Tibial nerve (tissue), 4 donors: ENCODE measurements around the gene ARID1B. TPM values are rescaled to one million over a fixed set of nuclear protein-coding genes. Genes with fewer than 3 reads are reported as not detected.

ENCODE experiments used
- DNase-seq, 2 donors: peaks; one replicate each; pipeline ENCODE4 v3.0.0-alpha.2; 2019; ENCODE audit warnings: low spot score in 2 of 2
- H3K27ac ChIP-seq, 4 donors: fragments of 200-600 bp; sonication (generic) in 3 of 4; one replicate each; pipeline ENCODE4 v1.5.1; 2017 to 2019; ENCODE audit warnings: mild to moderate bottlenecking in 1 of 4
- H3K27me3 ChIP-seq, 2 donors: fragments of 200-600 bp; sonication (generic) in 1 of 2; one replicate each; pipeline versions ENCODE4 v1.5.1 to v1.6.0; 2017 to 2019
- H3K36me3 ChIP-seq, 3 donors: fragments of 200-600 bp; sonication (generic); one replicate each; pipeline ENCODE4 v1.5.1; 2018 to 2019
- H3K4me1 ChIP-seq, 4 donors: fragments of 200-600 bp; sonication (generic) in 3 of 4; one replicate each; pipeline ENCODE4 v1.5.1; 2017 to 2019
- H3K4me3 ChIP-seq, 4 donors: fragments of 200-600 bp; sonication (generic) in 3 of 4; one replicate each; pipeline ENCODE4 v1.5.1; 2017 to 2019; ENCODE audit warnings: mild to moderate bottlenecking in 1 of 4, moderate library complexity in 1 of 4
- H3K9me3 ChIP-seq, 4 donors: fragments of 200-600 bp; sonication (generic) in 3 of 4; one replicate each; pipeline ENCODE4 v1.5.1; 2017 to 2019
- CTCF ChIP-seq, 5 experiments: fragments of 200-600 bp in 3 of 5; fragments of 450-650 bp in 2 of 5; sonication (generic) in 3 of 5; IDR thresholded peaks; one replicate each; pipeline ENCODE4 v1.5.1; 2016 to 2019; ENCODE audit warnings: antibody characterized with exemption in 5 of 5, mild to moderate bottlenecking in 3 of 5, moderate library complexity in 2 of 5
- EP300 ChIP-seq, 2 donors: sonication (generic); formaldehyde crosslinking; IDR thresholded peaks; one replicate each; pipeline ENCODE4 v1.6.1; 2017; ENCODE audit warnings: antibody characterized with exemption in 2 of 2, mild to moderate bottlenecking in 1 of 2
- POLR2A ChIP-seq, 2 donors: fragments of 450-650 bp; IDR thresholded peaks; one replicate each; pipeline ENCODE4 v1.6.1; 2017; ENCODE audit warnings: antibody characterized with exemption in 2 of 2, mild to moderate bottlenecking in 2 of 2, moderate library complexity in 2 of 2
- WGBS, 2 donors: methylation state at CpG; one replicate each; pipeline ENCODE4 v1.1.5; 2018; 5-methylcytosine and 5-hydroxymethylcytosine counted together
- total RNA-seq, 4 donors: library from RNA; depleted of rRNA; stranded (reverse); fragments of >200 nt; gene quantifications; one replicate each; pipeline ENCODE4 v1.1.0, GENCODE V29; 2016

Gene ARID1B
- total RNA-seq, 4 donors from 2014 or later = 91.5 to 123 (median 110) TPM

- Histone ChIP-seq H3K4me1 (peaks cover 0 to 42% (median 6%) of the 10 kb centered on the region in 4 donors), H3K27ac (no peak overlapping the region), H3K36me3 (no peaks in the 10 kb centered on the region), H3K9me3 (no peaks in the 10 kb centered on the region), H3K4me3 (no peak overlapping the region), H3K27me3 (no peaks in the 10 kb centered on the region)
- TF ChIP-seq CTCF (IDR thresholded peaks at IDR 0.05) (no peak), EP300 (IDR thresholded peaks at IDR 0.05) (no peak), POLR2A (IDR thresholded peaks at IDR 0.05) (no peak)
- DNase-seq = no peak
- WGBS, 2 donors = 86 to 87% methylated on average over 9 of the region's 9 CpGs
Observed at GRCh38 chr6:157061770-157062594, 284.8 kb downstream of the ARID1B start.

- H3K9me3 ChIP-seq = no peaks in the 10 kb centered on the region
- no peak for DNase-seq
- H3K4me3 ChIP-seq = no peak overlapping the region
- peaks cover 0 to 52% (median 13%) of the 10 kb centered on the region in 4 donors for H3K4me1 ChIP-seq
- no peak overlapping the region for H3K27ac ChIP-seq
- no peak for TF ChIP-seq EP300 (IDR thresholded peaks at IDR 0.05)
- H3K27me3 ChIP-seq = no peaks in the 10 kb centered on the region
- no peaks in the 10 kb centered on the region for H3K36me3 ChIP-seq
- WGBS, 2 donors = 73 to 75% methylated on average over 2 of the region's 2 CpGs
Observed at GRCh38 chr6:157063176-157063905, 286.2 kb downstream of the ARID1B start.

- Histone ChIP-seq H3K4me1 (peaks cover 0 to 58% (median 14%) of the 10 kb centered on the region in 4 donors), H3K36me3 (no peaks in the 10 kb centered on the region), H3K27me3 (no peaks in the 10 kb centered on the region), H3K27ac (no peak overlapping the region), H3K4me3 (no peak overlapping the region), H3K9me3 (no peaks in the 10 kb centered on the region)
- 88 to 90% methylated on average over 5 of the region's 5 CpGs for WGBS, 2 donors
- no peak for DNase-seq
- TF ChIP-seq EP300 (IDR thresholded peaks at IDR 0.05) (no peak), POLR2A (IDR thresholded peaks at IDR 0.05) (no peak), CTCF (IDR thresholded peaks at IDR 0.05) (no peak)
Observed at GRCh38 chr6:157063923-157064322, 286.7 kb downstream of the ARID1B start.

DNA sequence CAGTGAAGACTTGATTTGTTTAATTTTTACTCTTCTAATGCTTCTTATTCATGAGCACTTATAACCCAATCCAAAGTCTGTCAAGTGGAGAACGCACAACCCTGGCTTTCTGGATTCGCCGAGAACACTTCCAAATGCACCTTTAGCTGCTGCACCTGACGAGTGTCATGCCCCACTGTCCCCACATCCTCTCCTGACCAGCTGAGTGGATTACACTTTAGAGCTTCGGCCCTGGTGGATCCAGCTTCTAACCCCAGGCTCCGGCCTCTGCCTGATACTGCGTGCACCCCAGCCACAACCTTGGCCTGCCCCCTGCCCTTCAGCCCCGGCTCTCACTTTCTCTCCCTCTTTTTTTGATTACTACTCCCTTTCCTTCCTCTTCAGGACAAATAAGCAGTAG is 287.3 kb downstream of the ARID1B start:
- TF ChIP-seq CTCF (IDR thresholded peaks at IDR 0.05) (no peak), POLR2A (IDR thresholded peaks at IDR 0.05) (no peak), EP300 (IDR thresholded peaks at IDR 0.05) (no peak)
- H3K4me1 ChIP-seq = peaks cover 0 to 58% (median 14%) of the 10 kb centered on the region in 4 donors
- H3K4me3 ChIP-seq = no peak overlapping the region
- WGBS, 2 donors = 76 to 89% methylated on average over 8 of the region's 8 CpGs
- DNase-seq = no peak
- H3K9me3 ChIP-seq = no peaks in the 10 kb centered on the region
- H3K36me3 ChIP-seq = no peaks in the 10 kb centered on the region
- H3K27ac ChIP-seq = no peak overlapping the region
- no peaks in the 10 kb centered on the region for H3K27me3 ChIP-seq

GRCh38 chr6:157065366-157065765 is 288.2 kb downstream of the ARID1B start:
- peaks cover 0 to 55% (median 14%) of the 10 kb centered on the region in 4 donors for H3K4me1 ChIP-seq
- no peaks in the 10 kb centered on the region for H3K9me3 ChIP-seq
- no peak overlapping the region for H3K27ac ChIP-seq
- WGBS, 2 donors = 83 to 88% methylated on average over 5 of the region's 5 CpGs
- H3K36me3 ChIP-seq = no peaks in the 10 kb centered on the region
- no peak overlapping the region for H3K4me3 ChIP-seq
- no peak for DNase-seq
- H3K27me3 ChIP-seq = no peaks in the 10 kb centered on the region
- TF ChIP-seq POLR2A (IDR thresholded peaks at IDR 0.05) (no peak), EP300 (IDR thresholded peaks at IDR 0.05) (no peak), CTCF (IDR thresholded peaks at IDR 0.05) (no peak)
